ENCODE results near the gene ROR1. TPM values are rescaled to one million over a fixed set of nuclear protein-coding genes. Genes with fewer than 3 reads are reported as not detected.

ROR1 gene
- total and polyA plus RNA-seq, 9 of the 15 experiments (the other 6 are each of a cell fraction or from before 2014, with no cell fraction given) = 0.02 TPM; not detected in 8

DNA sequence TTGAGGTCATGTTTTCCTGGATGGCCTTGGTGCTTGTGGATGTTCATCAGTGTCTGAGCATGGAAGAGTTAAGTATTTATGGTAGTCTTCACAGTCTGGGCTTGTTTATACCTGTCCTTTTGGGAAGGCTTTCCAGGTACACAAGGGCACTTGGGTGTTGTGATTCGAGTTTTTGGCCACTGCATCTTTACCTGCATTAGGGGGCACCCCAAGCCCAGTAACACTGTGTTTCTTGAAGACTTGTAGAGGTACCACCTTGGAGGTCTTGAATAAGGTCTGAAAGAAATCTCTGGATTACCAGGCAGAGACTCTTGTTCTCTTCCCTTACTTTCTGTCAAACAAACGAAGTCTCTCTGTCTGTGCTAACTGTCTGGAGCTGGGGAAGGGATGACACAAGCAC, 34.4 kb upstream of the ROR1 start:
- Histone ChIP-seq H4K20me1 (replicated peaks; ENCODE audit: control insufficient read depth, insufficient read depth, low read length) (no peaks in the 10 kb centered on the region; the same call in 1 of the 2 replicates), H2AFZ (ENCODE audit: low read depth, low read length) (no peak overlapping the region), H3K36me3 (ENCODE audit: control insufficient read depth, insufficient read depth, low read length) (no peaks in the 10 kb centered on the region), H3K9ac (ENCODE audit: insufficient read depth in 1 of 2, low read depth in 2 of 2, low read length in 2 of 2) (no peak overlapping the region), H3K9me1 (ENCODE audit: control insufficient read depth, insufficient read depth, low read length) (no peaks in the 10 kb centered on the region), H3K4me3 (no peak overlapping the region), H3K9me3 (replicated peaks; ENCODE audit: control insufficient read depth, insufficient read depth, low read depth, low read length) (no peaks in the 10 kb centered on the region), H3K27me3 (ENCODE audit: control insufficient read depth in 2 of 2, insufficient read depth in 2 of 2, low read length in 2 of 2) (no peaks in the 10 kb centered on the region), H3K4me1 (replicated peaks in 1 of 2; ENCODE audit: control insufficient read depth in 2 of 2, insufficient read depth in 2 of 2, low read length in 2 of 2) (no peaks in the 10 kb centered on the region), H3K4me2 (ENCODE audit: insufficient read depth, low read length) (no peak overlapping the region), H3K79me2 (ENCODE audit: control insufficient read depth, insufficient read depth, low read length) (no peaks in the 10 kb centered on the region), H3K27ac (ENCODE audit: extremely low read depth, low read depth, low read length) (no peak overlapping the region)
- ChIA-PET CTCF (ENCODE audit: low intra/inter-chr PET ratio) (no interaction called here), POLR2A (no interaction called here)
- BruUV-seq (replicated peaks) = no TSS peak
- in situ Hi-C loops (cut with MboI) = no loop called here
- no peak for ATAC-seq
- FAIRE-seq = no peak
- no peak for DNase-seq (ENCODE audit: extremely low read depth in 1 of 4, low spot score in 3 of 4)
- 0% methylated on average over 2 of the region's 2 CpGs for WGBS (ENCODE audit: insufficient coverage, low coverage, missing lambda C conversion rate)
- intact Hi-C loops (cut with micrococcal nuclease) = no loop called here
- TF ChIP-seq ZNF830 (CRISPR knock-in tag; IDR thresholded peaks at IDR 0.05) (no peak), HDAC3 (IDR thresholded peaks at IDR 0.05; ENCODE audit: borderline replicate concordance, partially characterized antibody) (no peak), CBX8 (IDR thresholded peaks at IDR 0.05; ENCODE audit: borderline replicate concordance, extremely low read depth, low read depth, low read length, poor library complexity, severe bottlenecking) (no peak), ZNF431 (CRISPR knock-in tag; IDR thresholded peaks at IDR 0.05) (no peak), ZNF316 (IDR thresholded peaks at IDR 0.05) (no peak), HSF4 (CRISPR knock-in tag; IDR thresholded peaks at IDR 0.05; ENCODE audit: borderline replicate concordance) (no peak), KLF1 (tag; IDR thresholded peaks at IDR 0.05) (no peak), CGGBP1 (CRISPR knock-in tag; IDR thresholded peaks at IDR 0.05) (no peak), TSHZ1 (CRISPR knock-in tag; IDR thresholded peaks at IDR 0.05) (no peak), ZNF165 (CRISPR knock-in tag; IDR thresholded peaks at IDR 0.05; ENCODE audit: borderline replicate concordance) (no peak), KLF6 (CRISPR knock-in tag; IDR thresholded peaks at IDR 0.05; ENCODE audit: borderline replicate concordance) (no peak), FOXP1 (CRISPR knock-in tag; IDR thresholded peaks at IDR 0.05) (no peak)
- TF ChIP-seq, protein P1, sequence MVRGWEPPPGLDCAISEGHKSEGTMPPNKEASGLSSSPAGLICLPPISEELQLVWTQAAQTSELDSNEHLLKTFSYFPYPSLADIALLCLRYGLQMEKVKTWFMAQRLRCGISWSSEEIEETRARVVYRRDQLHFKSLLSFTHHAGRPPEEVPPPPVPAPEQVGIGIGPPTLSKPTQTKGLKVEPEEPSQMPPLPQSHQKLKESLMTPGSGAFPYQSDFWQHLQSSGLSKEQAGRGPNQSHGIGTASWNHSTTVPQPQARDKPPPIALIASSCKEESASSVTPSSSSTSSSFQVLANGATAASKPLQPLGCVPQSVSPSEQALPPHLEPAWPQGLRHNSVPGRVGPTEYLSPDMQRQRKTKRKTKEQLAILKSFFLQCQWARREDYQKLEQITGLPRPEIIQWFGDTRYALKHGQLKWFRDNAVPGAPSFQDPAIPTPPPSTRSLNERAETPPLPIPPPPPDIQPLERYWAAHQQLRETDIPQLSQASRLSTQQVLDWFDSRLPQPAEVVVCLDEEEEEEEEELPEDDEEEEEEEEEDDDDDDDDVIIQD (CRISPR knock-in tag; IDR thresholded peaks at IDR 0.05) = no peak
- TF ChIP-seq, protein P2, sequence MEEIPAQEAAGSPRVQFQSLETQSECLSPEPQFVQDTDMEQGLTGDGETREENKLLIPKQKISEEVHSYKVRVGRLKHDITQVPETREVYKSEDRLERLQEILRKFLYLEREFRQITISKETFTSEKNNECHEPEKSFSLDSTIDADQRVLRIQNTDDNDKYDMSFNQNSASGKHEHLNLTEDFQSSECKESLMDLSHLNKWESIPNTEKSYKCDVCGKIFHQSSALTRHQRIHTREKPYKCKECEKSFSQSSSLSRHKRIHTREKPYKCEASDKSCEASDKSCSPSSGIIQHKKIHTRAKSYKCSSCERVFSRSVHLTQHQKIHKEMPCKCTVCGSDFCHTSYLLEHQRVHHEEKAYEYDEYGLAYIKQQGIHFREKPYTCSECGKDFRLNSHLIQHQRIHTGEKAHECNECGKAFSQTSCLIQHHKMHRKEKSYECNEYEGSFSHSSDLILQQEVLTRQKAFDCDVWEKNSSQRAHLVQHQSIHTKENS (CRISPR knock-in tag; IDR thresholded peaks at IDR 0.05) = no peak
- TF ChIP-seq, protein P3, sequence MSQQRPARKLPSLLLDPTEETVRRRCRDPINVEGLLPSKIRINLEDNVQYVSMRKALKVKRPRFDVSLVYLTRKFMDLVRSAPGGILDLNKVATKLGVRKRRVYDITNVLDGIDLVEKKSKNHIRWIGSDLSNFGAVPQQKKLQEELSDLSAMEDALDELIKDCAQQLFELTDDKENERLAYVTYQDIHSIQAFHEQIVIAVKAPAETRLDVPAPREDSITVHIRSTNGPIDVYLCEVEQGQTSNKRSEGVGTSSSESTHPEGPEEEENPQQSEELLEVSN (IDR thresholded peaks at IDR 0.05; ENCODE audit: borderline replicate concordance in 1 of 2, extremely low read depth in 1 of 2, insufficient read depth in 1 of 2, insufficient read length in 1 of 2, low read depth in 1 of 2, low read length in 1 of 2, poor library complexity in 1 of 2, severe bottlenecking in 1 of 2) = no peak
